IPS DF 6.9 (cell line): ENCODE measurements around the gene ADNP2.

ENCODE experiments used
- DNase-seq: peaks from one replicate; pipeline ENCODE4 v3.0.0-alpha.2; 2013; ENCODE audit warnings: low read depth, low spot score
- H3K27ac ChIP-seq: one replicate; pipeline ENCODE4 v1.5.1; 2013; ENCODE audit warnings: low read length, control low read depth
- H3K27me3 ChIP-seq: 2 replicates; pipeline ENCODE4 v1.6.1; 2013; ENCODE audit warnings: mild to moderate bottlenecking, low read length; ENCODE audit not compliant: control insufficient read depth, insufficient read depth
- H3K36me3 ChIP-seq: 2 replicates; pipeline ENCODE4 v1.6.1; 2013; ENCODE audit warnings: low read length; ENCODE audit not compliant: control insufficient read depth, insufficient read depth
- H3K4me1 ChIP-seq: 2 replicates; pipeline ENCODE4 v1.6.1; 2013; ENCODE audit warnings: low read length; ENCODE audit not compliant: control insufficient read depth, insufficient read depth
- H3K4me3 ChIP-seq: 2 replicates; pipeline ENCODE4 v1.5.1; 2013; ENCODE audit warnings: mild to moderate bottlenecking, low read length
- H3K9me3 ChIP-seq: 2 replicates; pipeline ENCODE4 v1.6.1; 2013; ENCODE audit warnings: low read length, inconsistent platforms; ENCODE audit not compliant: control insufficient read depth, insufficient read depth
- WGBS: extraction: QIAGEN DNeasy Blood & Tissue Kit; methylation state at CpG from one replicate; pipeline ENCODE4 v1.1.7; 2013; ENCODE audit warnings: mixed read lengths, missing lambda C conversion rate; ENCODE audit not compliant: insufficient read length, insufficient coverage; 5-methylcytosine and 5-hydroxymethylcytosine counted together

Gene ADNP2

GRCh38 chr18:80106482-80107051 lies 2.5 kb upstream of the ADNP2 start:
- no peak overlapping the region for H3K27ac ChIP-seq
- H3K36me3 ChIP-seq, result no peaks in the 10 kb centered on the region
- H3K4me1 ChIP-seq, result peaks cover 14% of the 10 kb centered on the region
- no CpG with 5 or more reads among the region's 6 CpGs for WGBS
- no peak for DNase-seq
- H3K27me3 ChIP-seq, result no peaks in the 10 kb centered on the region
- no peak overlapping the region for H3K4me3 ChIP-seq
- no peaks in the 10 kb centered on the region for H3K9me3 ChIP-seq

- Histone ChIP-seq H3K9me3 (no peaks in the 10 kb centered on the region), H3K4me1 (peaks cover 14% of the 10 kb centered on the region), H3K36me3 (no peaks in the 10 kb centered on the region), H3K4me3 (no peak overlapping the region), H3K27me3 (no peaks in the 10 kb centered on the region), H3K27ac (no peak overlapping the region)
- no CpG with 5 or more reads among the region's 10 CpGs for WGBS
- no peak for DNase-seq
Observed at GRCh38 chr18:80107426-80107825, 1.6 kb upstream of the ADNP2 start.

GRCh38 chr18:80108121-80108536 lies 933 bp upstream of the ADNP2 start:
- no CpG with 5 or more reads among the region's 23 CpGs for WGBS
- no peaks in the 10 kb centered on the region for H3K9me3 ChIP-seq
- H3K27me3 ChIP-seq, result no peaks in the 10 kb centered on the region
- no peak for DNase-seq
- no peak overlapping the region for H3K4me3 ChIP-seq
- no peak overlapping the region for H3K27ac ChIP-seq
- H3K36me3 ChIP-seq, result no peaks in the 10 kb centered on the region
- H3K4me1 ChIP-seq, result peaks cover 14% of the 10 kb centered on the region

GRCh38 chr18:80109676-80110078 lies 615 bp downstream of the ADNP2 start:
- Histone ChIP-seq H3K4me3 (peak overlapping the region; percentile 78), H3K9me3 (no peaks in the 10 kb centered on the region), H3K4me1 (0 out of 2 replicates have a peak, but pooled peaks cover 8% of the 10 kb centered on the region), H3K27me3 (no peaks in the 10 kb centered on the region), H3K36me3 (no peaks in the 10 kb centered on the region), H3K27ac (no peak overlapping the region)
- DNase-seq, result no peak
- WGBS, result no CpG with 5 or more reads among the region's 34 CpGs

GRCh38 chr18:80112624-80113248 lies 3.7 kb downstream of the ADNP2 start:
- Histone ChIP-seq H3K9me3 (no peaks in the 10 kb centered on the region), H3K4me1 (0 out of 2 replicates have a peak, but pooled peaks cover 6% of the 10 kb centered on the region), H3K4me3 (no peak overlapping the region), H3K27me3 (no peaks in the 10 kb centered on the region), H3K27ac (no peak overlapping the region), H3K36me3 (no peaks in the 10 kb centered on the region)
- DNase-seq, result no peak
- WGBS, result no CpG with 5 or more reads among the region's 1 CpG

GRCh38 chr18:80115035-80115434 lies 6.0 kb downstream of the ADNP2 start:
- no peak for DNase-seq
- H3K36me3 ChIP-seq, result peaks cover 3% of the 10 kb centered on the region; the same call in 1 of the 2 replicates
- no peak overlapping the region for H3K27ac ChIP-seq
- WGBS, result no CpG with 5 or more reads among the region's 4 CpGs
- 0 out of 2 replicates have a peak, but pooled peaks cover 8% of the 10 kb centered on the region for H3K4me1 ChIP-seq
- no peaks in the 10 kb centered on the region for H3K9me3 ChIP-seq
- no peak overlapping the region for H3K4me3 ChIP-seq
- no peaks in the 10 kb centered on the region for H3K27me3 ChIP-seq

GRCh38 chr18:80119111-80119510 lies 10.0 kb downstream of the ADNP2 start:
- Histone ChIP-seq H3K4me1 (0 out of 2 replicates have a peak, but pooled peaks cover 4% of the 10 kb centered on the region), H3K36me3 (peaks cover 3% of the 10 kb centered on the region; the same call in 1 of the 2 replicates), H3K27me3 (no peaks in the 10 kb centered on the region), H3K9me3 (no peaks in the 10 kb centered on the region), H3K27ac (no peak overlapping the region), H3K4me3 (no peak overlapping the region)
- WGBS, result no CpG with 5 or more reads among the region's 6 CpGs
- no peak for DNase-seq

- DNase-seq, result no peak
- WGBS, result no CpG with 5 or more reads among the region's 1 CpG
- no peaks in the 10 kb centered on the region for H3K9me3 ChIP-seq
- no peak overlapping the region for H3K4me3 ChIP-seq
- no peak overlapping the region for H3K27ac ChIP-seq
- H3K27me3 ChIP-seq, result no peaks in the 10 kb centered on the region
- 0 out of 2 replicates have a peak, but pooled peaks cover 4% of the 10 kb centered on the region for H3K4me1 ChIP-seq
- peaks cover 3% of the 10 kb centered on the region; the same call in 1 of the 2 replicates for H3K36me3 ChIP-seq
Observed at GRCh38 chr18:80120932-80121331, 11.9 kb downstream of the ADNP2 start.

GRCh38 chr18:80124131-80124530 lies 15.1 kb downstream of the ADNP2 start:
- H3K27ac ChIP-seq, result no peak overlapping the region
- H3K4me1 ChIP-seq, result 0 out of 2 replicates have a peak, but pooled peaks cover 4% of the 10 kb centered on the region
- H3K4me3 ChIP-seq, result no peak overlapping the region
- DNase-seq, result no peak
- no peaks in the 10 kb centered on the region for H3K27me3 ChIP-seq
- H3K36me3 ChIP-seq, result peaks cover 3% of the 10 kb centered on the region; the same call in 1 of the 2 replicates
- no peaks in the 10 kb centered on the region for H3K9me3 ChIP-seq

GRCh38 chr18:80126797-80127196 lies 17.7 kb downstream of the ADNP2 start:
- WGBS, result no CpG with 5 or more reads among the region's 9 CpGs

More at GRCh38 chr18:80126797-80127196, 17.7 kb downstream of the ADNP2 start:
- Histone ChIP-seq H3K4me1 (0 out of 2 replicates have a peak, but pooled peaks cover 1% of the 10 kb centered on the region), H3K9me3 (no peaks in the 10 kb centered on the region), H3K27ac (no peak overlapping the region), H3K4me3 (no peak overlapping the region), H3K36me3 (no peaks in the 10 kb centered on the region; the same call in 1 of the 2 replicates), H3K27me3 (no peaks in the 10 kb centered on the region)
- DNase-seq, result no peak
